NCI-H460 (cell line): ENCODE measurements around the gene XG. TPM values are rescaled to one million over a fixed set of nuclear protein-coding genes. Genes with fewer than 3 reads are reported as not detected.

ENCODE experiments used
- DNase-seq: peaks from one replicate; pipeline ENCODE4 v3.0.0-alpha.2; 2016; ENCODE audit warnings: low read depth; ENCODE audit errors: extremely low read depth
- total RNA-seq: library from RNA; depleted of rRNA; stranded (reverse); fragments of >200 nt; shearing (Covaris generic); gene quantifications from 2 replicates; pipeline ENCODE4 v1.2.3, GENCODE V29; 2014; rRNA removed

Gene XG
- total RNA-seq, 1 experiment from 2014 or later, result not detected

DNA sequence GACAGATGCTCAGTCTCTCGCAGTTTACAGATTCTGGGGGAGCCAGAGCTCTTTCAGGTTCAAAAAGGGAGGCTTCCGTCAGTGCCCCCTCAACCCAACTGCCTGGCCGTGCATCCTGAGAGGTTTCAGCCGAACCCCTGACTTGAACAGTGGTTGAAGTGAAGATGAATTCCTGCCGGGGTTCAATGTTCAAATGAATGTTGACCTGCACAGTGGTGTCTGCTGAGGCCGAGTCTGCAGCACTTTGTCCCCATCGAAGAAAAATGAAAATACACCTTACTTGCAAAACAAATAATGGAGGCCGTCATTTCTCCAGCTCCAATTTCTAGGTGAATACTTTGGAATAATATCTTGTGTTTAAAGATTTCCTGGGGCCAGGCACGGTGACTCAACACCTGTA lies 110.6 kb downstream of the XG start:
- DNase-seq, result no peak

DNA sequence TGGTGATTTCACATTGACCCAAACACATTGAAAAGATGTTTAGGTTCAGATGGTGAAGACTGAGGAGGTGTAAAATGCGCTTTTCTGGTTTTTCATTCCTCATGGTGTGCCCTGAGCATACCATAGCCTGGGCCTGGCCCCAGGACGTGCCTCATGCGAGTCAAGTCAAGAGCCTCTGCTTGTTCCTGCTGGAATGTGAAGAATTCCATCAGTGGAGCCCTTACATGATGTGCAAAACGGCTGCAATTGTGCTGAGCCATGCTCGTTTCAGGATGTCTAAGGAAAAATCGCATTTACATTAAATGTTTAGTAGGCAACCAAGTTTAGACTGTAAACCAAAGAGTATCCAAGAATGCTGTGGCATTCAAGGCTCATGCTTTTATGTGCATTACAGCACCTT lies 111.8 kb downstream of the XG start:
- no peak for DNase-seq

Other genes with a start within 250 kb of the XG start
- gene CD99, start 60.7 kb upstream of the XG start, total RNA-seq, result 409 and 426 TPM in 2 replicates
- 6.8 and 9.7 TPM in 2 replicates for gene GYG2, start 76.9 kb downstream of the XG start, total RNA-seq
- 15.5 and 17.9 TPM in 2 replicates for gene ARSD, start 177.3 kb downstream of the XG start, total RNA-seq